ENCODE results near the gene SERPINB10. TPM values are rescaled to one million over a fixed set of nuclear protein-coding genes. Genes with fewer than 3 reads are reported as not detected.

SERPINB10 gene
- total and polyA plus RNA-seq, 10 donors, result 0.07 to 5.6 (median 0.57) TPM; not detected in 1

DNA sequence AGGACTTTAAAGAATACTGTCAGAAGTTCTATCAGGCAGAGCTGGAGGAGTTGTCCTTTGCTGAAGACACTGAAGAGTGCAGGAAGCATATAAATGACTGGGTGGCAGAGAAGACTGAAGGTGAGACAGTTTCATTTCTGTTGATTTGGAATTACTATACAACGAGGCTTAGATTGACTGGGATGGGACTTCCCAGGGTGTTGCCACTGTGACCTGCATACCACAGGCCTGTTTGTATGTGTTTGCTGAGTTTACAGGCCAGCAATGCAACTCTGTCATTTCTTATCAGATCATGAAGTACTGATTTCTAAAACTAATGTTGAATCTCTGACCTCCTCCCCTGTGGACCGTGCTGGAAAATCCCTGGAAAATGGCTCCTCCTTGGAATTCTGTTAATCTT is 74.0 kb downstream of the SERPINB10 start:
- no peaks in the 10 kb centered on the region for H3K9me3 ChIP-seq
- no peak overlapping the region for H3K27ac ChIP-seq
- H3K36me3 ChIP-seq, result peaks cover 0 to 70% (median 45%) of the 10 kb centered on the region in 6 donors
- intact Hi-C loops (cut with DNase I; ENCODE audit: low total_unique reads), result loop anchor here (10.0 kb wide), 1 partner anchor 457 kb away; no protein-coding TSS in a partner anchor
- no peak for DNase-seq
- H3K27me3 ChIP-seq (replicated peaks in 1 of 7), result no peaks in the 10 kb centered on the region
- no peak overlapping the region for H3K4me3 ChIP-seq
- WGBS, 5 donors, result 47 to 78% (median 53%) methylated on average over 2 of the region's 2 CpGs
- peaks cover 3 to 55% (median 19%) of the 10 kb centered on the region in 6 donors for H3K4me1 ChIP-seq
- TF ChIP-seq, protein P1, sequence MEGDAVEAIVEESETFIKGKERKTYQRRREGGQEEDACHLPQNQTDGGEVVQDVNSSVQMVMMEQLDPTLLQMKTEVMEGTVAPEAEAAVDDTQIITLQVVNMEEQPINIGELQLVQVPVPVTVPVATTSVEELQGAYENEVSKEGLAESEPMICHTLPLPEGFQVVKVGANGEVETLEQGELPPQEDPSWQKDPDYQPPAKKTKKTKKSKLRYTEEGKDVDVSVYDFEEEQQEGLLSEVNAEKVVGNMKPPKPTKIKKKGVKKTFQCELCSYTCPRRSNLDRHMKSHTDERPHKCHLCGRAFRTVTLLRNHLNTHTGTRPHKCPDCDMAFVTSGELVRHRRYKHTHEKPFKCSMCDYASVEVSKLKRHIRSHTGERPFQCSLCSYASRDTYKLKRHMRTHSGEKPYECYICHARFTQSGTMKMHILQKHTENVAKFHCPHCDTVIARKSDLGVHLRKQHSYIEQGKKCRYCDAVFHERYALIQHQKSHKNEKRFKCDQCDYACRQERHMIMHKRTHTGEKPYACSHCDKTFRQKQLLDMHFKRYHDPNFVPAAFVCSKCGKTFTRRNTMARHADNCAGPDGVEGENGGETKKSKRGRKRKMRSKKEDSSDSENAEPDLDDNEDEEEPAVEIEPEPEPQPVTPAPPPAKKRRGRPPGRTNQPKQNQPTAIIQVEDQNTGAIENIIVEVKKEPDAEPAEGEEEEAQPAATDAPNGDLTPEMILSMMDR (IDR thresholded peaks at IDR 0.05 in 8 of 11, conservative IDR thresholded peaks at IDR 0.05 in 3 of 11), result no peak
- TF ChIP-seq POLR2A (IDR thresholded peaks at IDR 0.05) (no peak), POLR2AphosphoS5 (IDR thresholded peaks at IDR 0.05) (no peak)

GRCh38 chr18:63982361-63982760 is 74.6 kb downstream of the SERPINB10 start:
- WGBS, 5 donors, result 67 to 86% (median 78%) methylated on average over 3 of the region's 3 CpGs
- Histone ChIP-seq H3K27ac (no peak overlapping the region), H3K27me3 (replicated peaks in 1 of 7) (no peaks in the 10 kb centered on the region), H3K4me3 (no peak overlapping the region), H3K4me1 (peaks cover 3 to 48% (median 19%) of the 10 kb centered on the region in 6 donors), H3K9me3 (no peaks in the 10 kb centered on the region), H3K36me3 (peaks cover 0 to 76% (median 50%) of the 10 kb centered on the region in 6 donors)
- TF ChIP-seq, protein P1 (IDR thresholded peaks at IDR 0.05 in 8 of 11, conservative IDR thresholded peaks at IDR 0.05 in 3 of 11), result no peak
- TF ChIP-seq POLR2A (IDR thresholded peaks at IDR 0.05) (no peak), POLR2AphosphoS5 (IDR thresholded peaks at IDR 0.05) (no peak)
- intact Hi-C loops (cut with DNase I; ENCODE audit: low total_unique reads), result loop anchor here (10.0 kb wide), 1 partner anchor 458 kb away; no protein-coding TSS in a partner anchor
- no peak for DNase-seq

Other genes starting within 250 kb of the SERPINB10 start
- gene SERPINB3, start 246.1 kb upstream of the SERPINB10 start, total RNA-seq, result not detected
- gene SERPINB3, start 246.1 kb upstream of the SERPINB10 start, polyA plus RNA-seq, result under 1 TPM in 2 of 3 donors, not detected in 1; 0.05 to 0.09 TPM
- not detected for gene SERPINB11, start 205.0 kb upstream of the SERPINB10 start, total RNA-seq
- not detected for gene SERPINB11, start 205.0 kb upstream of the SERPINB10 start, polyA plus RNA-seq
- gene SERPINB7, start 132.5 kb upstream of the SERPINB10 start, total RNA-seq, result not detected
- not detected for gene SERPINB7, start 132.5 kb upstream of the SERPINB10 start, polyA plus RNA-seq
- 1 to 10 TPM in 2 of 7 donors, under 1 TPM in 2, not detected in 3; 0.38 to 2.3 (median 1.2) TPM for gene SERPINB2, start 20.3 kb upstream of the SERPINB10 start, total RNA-seq
- under 1 TPM in 2 of 3 donors, not detected in 1; 0.10 to 0.13 TPM for gene SERPINB2, start 20.3 kb upstream of the SERPINB10 start, polyA plus RNA-seq
- gene HMSD, start 41.3 kb downstream of the SERPINB10 start, total RNA-seq, result 1 to 10 TPM in 3 of 7 donors, under 1 TPM in 1, not detected in 3; 0.23 to 2.2 (median 1.4) TPM
- gene HMSD, start 41.3 kb downstream of the SERPINB10 start, polyA plus RNA-seq, result under 1 TPM; 0.48 to 0.62 (median 0.52) TPM
- 10 to 100 TPM; 14.0 to 23.4 (median 15.4) TPM for gene SERPINB8, start 62.1 kb downstream of the SERPINB10 start, total RNA-seq
- gene SERPINB8, start 62.1 kb downstream of the SERPINB10 start, polyA plus RNA-seq, result 1 to 10 TPM; 4.6 to 5.9 (median 5.3) TPM
- not detected for gene LINC00305, start 241.1 kb downstream of the SERPINB10 start, total RNA-seq
- gene LINC00305, start 241.1 kb downstream of the SERPINB10 start, polyA plus RNA-seq, result not detected